HepG2 (cell line): ENCODE data around the gene HECTD1. TPM values are rescaled to one million over a fixed set of nuclear protein-coding genes. Genes with fewer than 3 reads are reported as not detected.

Source experiments
- ARID5B ChIP-seq: IDR thresholded peaks from 2 replicates; pipeline ENCODE4 v1.4.0; 2020; ENCODE audit warnings: mild to moderate bottlenecking, missing genetic modification reagents
- ATAD3A ChIP-seq: sonication (generic); formaldehyde crosslinking; IDR thresholded peaks from 2 replicates; pipeline ENCODE4 v1.4.0; 2020; ENCODE audit warnings: missing genetic modification reagents
- BRD4 ChIP-seq: sonication (generic); formaldehyde crosslinking; IDR thresholded peaks from 2 replicates; pipeline ENCODE4 v1.4.0; 2020; ENCODE audit warnings: missing genetic modification reagents
- HMGXB3 ChIP-seq: sonication (generic); formaldehyde crosslinking; IDR thresholded peaks from 2 replicates; pipeline ENCODE4 v1.4.0; 2020; ENCODE audit warnings: missing genetic modification reagents, borderline replicate concordance
- JARID2 ChIP-seq: sonication (generic); formaldehyde crosslinking; IDR thresholded peaks from 2 replicates; pipeline ENCODE4 v1.8.1; 2023; ENCODE audit warnings: missing genetic modification reagents, inconsistent platforms; ENCODE audit not compliant: insufficient replicate concordance
- NONO ChIP-seq, 2 experiments: fragments of 450-650 bp in 1 of 2; sonication (generic) in 1 of 2; formaldehyde crosslinking in 1 of 2; IDR thresholded peaks in 1 of 2; conservative IDR thresholded peaks in 1 of 2; 2 replicates each; pipeline versions ENCODE4 v1.6.1 to v1.8.0; 2017 to 2022; ENCODE audit warnings: mild to moderate bottlenecking in 1 of 2, missing genetic modification reagents in 1 of 2, moderate library complexity in 1 of 2
- NR0B2 ChIP-seq: sonication (generic); formaldehyde crosslinking; IDR thresholded peaks from 2 replicates; pipeline ENCODE4 v1.4.0; 2020; ENCODE audit warnings: mild to moderate bottlenecking, missing genetic modification reagents
- NR2C2 ChIP-seq: sonication (generic); formaldehyde crosslinking; IDR thresholded peaks from 2 replicates; pipeline ENCODE4 v1.4.0; 2020; ENCODE audit warnings: missing genetic modification reagents, mild to moderate bottlenecking, moderate library complexity, borderline replicate concordance
- RNF2 ChIP-seq: fragments of 450-650 bp; conservative IDR thresholded peaks from 2 replicates; pipeline ENCODE4 v1.6.1; 2016; ENCODE audit warnings: low read depth
- YY1 ChIP-seq: IDR thresholded peaks from 2 replicates; pipeline ENCODE4 v1.6.1; 2011; ENCODE audit warnings: low read length, low read depth, moderate library complexity, mild to moderate bottlenecking; ENCODE audit not compliant: insufficient read depth, insufficient replicate concordance
- ZMYM2 ChIP-seq: sonication (generic); formaldehyde crosslinking; IDR thresholded peaks from 2 replicates; pipeline ENCODE4 v1.8.0; 2022; ENCODE audit warnings: mild to moderate bottlenecking, missing genetic modification reagents
- ZNF12 ChIP-seq: sonication (generic); formaldehyde crosslinking; IDR thresholded peaks from 2 replicates; pipeline ENCODE4 v1.5.0; 2020; ENCODE audit warnings: missing genetic modification reagents
- ZNF274 ChIP-seq: sonication (generic); formaldehyde crosslinking; IDR thresholded peaks from 2 replicates; pipeline ENCODE4 v1.5.1; 2020; ENCODE audit warnings: mild to moderate bottlenecking, missing genetic modification reagents
- ZNF354B ChIP-seq: sonication (generic); formaldehyde crosslinking; IDR thresholded peaks from 2 replicates; pipeline ENCODE4 v1.8.0; 2022; ENCODE audit warnings: mild to moderate bottlenecking, missing genetic modification reagents
- ZNF563 ChIP-seq: sonication (generic); formaldehyde crosslinking; IDR thresholded peaks from 2 replicates; pipeline ENCODE4 v1.8.0; 2022; ENCODE audit warnings: mild to moderate bottlenecking, moderate library complexity, missing genetic modification reagents
- ZNF773 ChIP-seq: sonication (generic); formaldehyde crosslinking; IDR thresholded peaks from 2 replicates; pipeline ENCODE4 v1.4.0; 2020; ENCODE audit warnings: missing genetic modification reagents, borderline replicate concordance
- polyA plus RNA-seq, 8 experiments: library from polyadenylated mRNA; depleted of rRNA in 3 of 8; stranded (reverse) in 7 of 8; unstranded in 1 of 8; fragments of >200 nt; fragmentation: Illumina TruSeq in 4 of 8; extraction: Trizol in 4 of 8; gene quantifications; 2 replicates each; pipeline versions ENCODE4 v1.2.1 to v1.2.3, GENCODE V29; 2011 to 2016; ENCODE audit warnings: low read depth in 4 of 8, missing spikeins in 1 of 8, mixed read lengths in 1 of 8; ENCODE audit not compliant: insufficient read depth in 1 of 8
- total RNA-seq, 5 experiments: library from RNA; depleted of rRNA; stranded (reverse); fragments of >200 nt; fragmentation: Illumina TruSeq; extraction: Trizol; gene quantifications; 2 replicates each; pipeline ENCODE4 v1.2.3, GENCODE V29; 2016; ENCODE audit warnings: low read depth in 1 of 5
- TF ChIP-seq, protein P1 (sequence below): sonication (generic); formaldehyde crosslinking; IDR thresholded peaks from 2 replicates; pipeline ENCODE4 v1.4.0; 2020; ENCODE audit warnings: mild to moderate bottlenecking, missing genetic modification reagents
- TF ChIP-seq, protein P2 (sequence below): sonication (generic); formaldehyde crosslinking; IDR thresholded peaks from 2 replicates; pipeline ENCODE4 v1.4.0; 2020; ENCODE audit warnings: missing genetic modification reagents

The HECTD1 gene
- total and polyA plus RNA-seq, 2 of the 13 experiments (the other 11 are each of a cell fraction or from before 2014, with no cell fraction given): 312 to 560 TPM

DNA sequence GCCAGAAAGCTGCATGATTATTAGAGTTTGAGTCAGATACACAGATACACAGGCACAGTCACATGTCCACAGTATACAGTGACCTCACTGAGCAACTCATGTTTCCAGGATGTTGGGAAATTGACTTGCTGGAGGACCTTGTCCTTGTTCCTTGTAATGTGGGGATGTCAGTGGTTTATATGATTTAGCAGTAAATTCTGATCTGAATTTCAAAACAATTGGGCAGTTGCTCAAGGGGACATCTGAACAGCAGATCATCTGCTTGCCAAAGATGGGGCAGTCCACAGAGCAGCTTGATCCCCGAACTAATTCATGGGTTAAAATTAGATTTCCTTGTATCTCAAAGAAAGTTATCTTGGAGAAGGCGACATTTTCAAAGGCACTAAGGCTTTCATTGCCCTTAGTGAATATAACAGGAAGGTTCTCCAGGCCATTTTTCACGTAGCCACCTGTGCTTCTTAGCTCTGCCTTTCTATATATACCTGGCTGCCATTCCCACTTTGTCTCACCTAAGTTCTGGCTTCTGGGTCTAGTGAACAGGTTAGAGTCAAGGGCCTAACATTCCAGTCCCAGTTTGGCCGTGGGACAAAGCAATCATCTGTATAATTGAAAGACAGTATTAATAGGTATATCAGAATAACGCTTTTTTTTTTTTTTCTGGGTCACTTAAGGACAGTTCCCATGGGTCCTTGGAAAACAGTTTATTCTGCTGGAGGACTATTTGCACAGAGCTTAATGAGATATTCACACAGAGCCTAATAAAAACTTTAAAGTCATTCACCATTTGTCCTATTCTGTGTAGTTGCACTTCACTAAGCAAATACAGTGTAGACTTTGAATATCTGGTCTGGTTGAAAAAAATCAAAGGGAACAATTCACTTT, 116.5 kb downstream of the HECTD1 start (continued):
- TF ChIP-seq, protein P1, sequence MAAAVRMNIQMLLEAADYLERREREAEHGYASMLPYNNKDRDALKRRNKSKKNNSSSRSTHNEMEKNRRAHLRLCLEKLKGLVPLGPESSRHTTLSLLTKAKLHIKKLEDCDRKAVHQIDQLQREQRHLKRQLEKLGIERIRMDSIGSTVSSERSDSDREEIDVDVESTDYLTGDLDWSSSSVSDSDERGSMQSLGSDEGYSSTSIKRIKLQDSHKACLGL (CRISPR knock-in tag): 0 out of 2 replicates have a peak, but pooled peaks have one; percentile 5
- TF ChIP-seq RNF2 (peak; percentile 22; the same call in 1 of the 2 replicates), ATAD3A (no peak), JARID2 (CRISPR knock-in tag) (no peak), ZNF354B (CRISPR knock-in tag) (peak; percentile 62; the same call in 1 of the 2 replicates), ARID5B (CRISPR knock-in tag) (peak; percentile 93), ZNF12 (CRISPR knock-in tag) (peak; percentile 73), BRD4 (CRISPR knock-in tag) (peak; percentile 54; the same call in 1 of the 2 replicates), ZNF563 (CRISPR knock-in tag) (no peak), ZNF773 (CRISPR knock-in tag) (no peak), NONO (IDR thresholded peaks at IDR 0.05) (no peak), NONO (CRISPR knock-in tag; conservative IDR thresholded peaks at IDR 0.05) (0 out of 2 replicates have a peak, but pooled peaks have one; percentile 24), ZNF274 (no peak), YY1 (no peak), ZMYM2 (peak; percentile 86), NR2C2 (CRISPR knock-in tag) (peak; percentile 55; the same call in 1 of the 2 replicates), HMGXB3 (peak; percentile 54; the same call in 1 of the 2 replicates), NR0B2 (CRISPR knock-in tag) (no peak)
- TF ChIP-seq, protein P2, sequence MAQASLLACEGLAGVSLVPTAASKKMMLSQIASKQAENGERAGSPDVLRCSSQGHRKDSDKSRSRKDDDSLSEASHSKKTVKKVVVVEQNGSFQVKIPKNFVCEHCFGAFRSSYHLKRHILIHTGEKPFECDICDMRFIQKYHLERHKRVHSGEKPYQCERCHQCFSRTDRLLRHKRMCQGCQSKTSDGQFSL (CRISPR knock-in tag): 0 out of 2 replicates have a peak, but pooled peaks have one; percentile 20
